Activated CD8-positive, alpha-beta memory T cell treated with anti-CD3 and anti-CD28 coated beads, Interleukin-2, amount 50 U/mL, for 1 hour (primary cell): Measurements from ENCODE around the gene PLXNB3.
"Not testable (repeated sequence)": the region's sequence is repeated elsewhere in the genome, so short reads cannot be mapped to it uniquely, and the experiment has no call there.

Experiments used
- DNase-seq: peaks from one replicate; pipeline ENCODE4 v3.0.0-alpha.2; 2020; ENCODE audit errors: extremely low read depth

PLXNB3 gene

DNA sequence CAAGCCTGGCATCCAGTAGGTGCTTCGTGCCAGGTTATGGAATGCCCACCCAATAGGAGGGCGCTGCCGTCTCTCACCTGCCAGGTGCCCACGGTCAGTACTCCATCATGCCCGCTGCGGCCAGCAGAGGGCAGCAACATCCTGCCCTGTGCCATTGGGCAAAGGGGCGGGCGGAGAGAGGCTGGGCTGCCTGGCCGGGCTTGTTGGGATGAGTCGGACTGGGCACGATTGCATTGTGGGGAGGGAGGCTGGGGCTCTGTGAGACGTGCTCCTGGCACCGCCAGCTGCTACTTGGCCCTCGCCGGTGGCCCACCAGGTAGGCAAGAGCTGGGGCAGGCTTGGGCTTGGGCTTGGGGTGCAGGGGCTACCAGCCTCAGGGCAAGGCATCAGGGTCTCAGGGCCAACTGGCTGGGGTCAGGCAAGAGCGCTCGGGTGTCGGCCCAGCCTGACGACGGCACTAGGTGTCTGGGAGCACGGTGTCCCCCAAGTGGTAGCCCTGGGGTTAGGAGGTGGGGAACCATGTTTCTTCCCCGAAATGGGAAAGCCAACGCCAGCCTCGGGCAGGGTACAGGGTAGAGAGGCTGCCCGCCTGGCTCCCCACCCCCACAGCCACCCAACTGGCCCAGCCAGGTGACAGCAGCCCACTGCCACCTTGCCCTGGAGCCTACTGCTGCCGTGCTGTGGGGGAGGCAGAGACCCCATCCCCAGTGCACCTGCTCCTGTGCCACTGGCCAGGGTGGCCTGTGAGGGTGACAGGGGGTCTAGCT lies at the start of gene PLXNB3:
PLXNB3 (plus strand) TSS at position 261 of the 767 bp plus-strand sequence. CDS start 1,287 bp downstream, outside the sequence.
- peak; percentile 29 for DNase-seq

DNA sequence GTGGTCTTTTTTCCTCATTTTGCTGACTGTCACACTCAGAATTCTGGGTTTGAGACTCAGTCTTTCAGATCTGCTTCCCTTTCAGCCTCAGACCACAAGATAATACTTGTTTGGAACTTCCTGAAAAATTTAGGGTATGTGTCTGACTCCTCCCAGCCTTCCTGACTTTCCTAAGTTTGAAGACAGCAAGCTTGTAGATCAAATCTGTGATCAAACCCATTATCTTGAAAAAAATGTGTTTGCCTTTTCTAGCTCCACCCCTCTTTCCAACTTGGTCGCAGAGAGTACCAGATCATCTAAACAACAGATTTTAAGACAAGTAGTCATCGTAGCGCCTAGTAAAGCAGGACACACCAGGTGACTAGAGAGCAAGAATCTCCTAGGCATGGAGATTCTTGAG lies 49.8 kb upstream of the PLXNB3 start:
- DNase-seq: no peak

DNA sequence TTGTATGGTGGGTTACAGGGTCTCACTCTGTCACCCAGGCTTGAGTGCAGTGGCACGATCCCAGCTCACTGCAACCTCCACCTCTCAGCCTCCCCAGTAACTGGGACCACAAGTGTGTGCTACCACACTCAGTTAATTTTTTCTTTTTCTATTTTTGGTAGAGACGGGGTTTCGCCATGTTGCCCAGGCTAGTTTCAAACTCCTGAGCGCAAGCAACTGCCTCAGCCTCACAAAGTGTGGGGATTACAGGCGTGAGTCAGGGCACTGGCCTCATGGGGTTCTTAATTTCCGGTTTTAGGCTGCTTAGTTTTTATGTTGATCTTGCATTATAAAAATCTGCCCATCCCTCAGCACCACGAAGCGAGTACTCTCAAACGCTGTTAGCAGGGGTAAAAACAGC lies 46.6 kb upstream of the PLXNB3 start:
- DNase-seq: no peak

DNA sequence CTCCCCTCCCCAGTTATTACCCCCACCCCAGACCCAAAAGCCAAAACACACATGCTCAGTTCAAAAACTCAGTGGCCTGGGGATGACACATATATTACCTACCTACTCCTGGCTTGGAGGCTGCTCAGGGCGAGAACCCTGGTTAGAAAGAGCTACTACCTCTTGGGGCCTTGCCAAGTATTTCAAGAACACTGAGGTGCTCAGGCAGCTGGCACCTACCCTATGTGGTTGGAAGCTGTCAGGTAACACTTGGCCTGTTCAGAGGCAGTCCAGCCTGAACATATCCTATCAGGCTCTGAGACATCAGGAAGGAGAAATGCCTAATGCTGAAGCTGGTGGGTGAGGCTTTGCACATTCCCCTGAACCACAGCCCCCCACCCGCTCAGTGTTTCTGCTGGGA lies 44.8 kb upstream of the PLXNB3 start:
- no peak for DNase-seq

DNA sequence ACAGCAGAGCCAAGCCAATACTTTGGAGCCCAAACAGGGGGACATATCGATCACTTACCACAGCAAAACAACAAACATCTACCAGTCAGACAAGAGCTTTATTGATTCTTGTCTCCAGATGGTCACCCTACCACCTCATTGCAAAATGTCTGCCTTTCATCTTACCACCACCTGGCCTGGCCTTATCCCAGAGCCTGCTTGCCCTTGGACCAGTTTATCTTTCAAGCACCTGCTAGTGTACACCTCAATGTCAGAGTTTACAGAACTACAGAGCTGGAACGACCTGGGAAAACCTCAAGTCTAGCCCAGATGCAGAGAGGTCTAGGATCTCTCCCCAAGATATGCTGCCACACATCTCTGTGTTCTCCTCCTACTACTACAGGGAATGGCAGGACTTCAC lies 44.3 kb upstream of the PLXNB3 start:
- no peak for DNase-seq

DNA sequence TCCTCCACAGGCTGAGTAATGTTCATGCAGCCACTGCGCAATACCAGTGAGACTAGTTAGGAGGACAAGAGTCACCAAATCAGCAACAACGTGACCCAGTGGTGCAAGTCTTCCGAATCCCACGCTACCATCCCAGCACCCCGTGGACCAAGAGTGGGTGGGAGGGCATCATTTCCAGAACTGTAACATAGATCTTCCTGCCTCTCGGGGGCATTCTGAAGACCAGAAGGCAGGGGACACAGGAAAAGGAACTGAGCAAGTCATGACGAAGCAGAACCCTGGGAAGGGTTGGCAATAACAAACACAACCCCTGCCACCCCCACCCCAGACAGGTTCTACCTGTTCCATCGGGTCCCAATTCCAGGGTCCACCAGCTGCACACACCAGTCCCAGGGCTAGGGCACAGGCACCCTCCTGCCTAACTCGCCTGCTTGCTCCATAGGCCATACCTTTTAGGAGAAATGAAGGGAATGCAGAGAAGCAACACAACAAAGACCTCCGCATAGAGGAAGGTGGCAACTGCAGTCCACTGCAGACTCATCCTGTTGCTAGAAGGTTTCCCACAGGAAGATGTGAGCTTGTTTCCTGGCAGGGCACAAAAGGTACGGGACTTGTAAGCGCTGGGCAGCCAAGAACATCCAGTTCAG lies 41.2 kb upstream of the PLXNB3 start:
- DNase-seq: no peak

DNA sequence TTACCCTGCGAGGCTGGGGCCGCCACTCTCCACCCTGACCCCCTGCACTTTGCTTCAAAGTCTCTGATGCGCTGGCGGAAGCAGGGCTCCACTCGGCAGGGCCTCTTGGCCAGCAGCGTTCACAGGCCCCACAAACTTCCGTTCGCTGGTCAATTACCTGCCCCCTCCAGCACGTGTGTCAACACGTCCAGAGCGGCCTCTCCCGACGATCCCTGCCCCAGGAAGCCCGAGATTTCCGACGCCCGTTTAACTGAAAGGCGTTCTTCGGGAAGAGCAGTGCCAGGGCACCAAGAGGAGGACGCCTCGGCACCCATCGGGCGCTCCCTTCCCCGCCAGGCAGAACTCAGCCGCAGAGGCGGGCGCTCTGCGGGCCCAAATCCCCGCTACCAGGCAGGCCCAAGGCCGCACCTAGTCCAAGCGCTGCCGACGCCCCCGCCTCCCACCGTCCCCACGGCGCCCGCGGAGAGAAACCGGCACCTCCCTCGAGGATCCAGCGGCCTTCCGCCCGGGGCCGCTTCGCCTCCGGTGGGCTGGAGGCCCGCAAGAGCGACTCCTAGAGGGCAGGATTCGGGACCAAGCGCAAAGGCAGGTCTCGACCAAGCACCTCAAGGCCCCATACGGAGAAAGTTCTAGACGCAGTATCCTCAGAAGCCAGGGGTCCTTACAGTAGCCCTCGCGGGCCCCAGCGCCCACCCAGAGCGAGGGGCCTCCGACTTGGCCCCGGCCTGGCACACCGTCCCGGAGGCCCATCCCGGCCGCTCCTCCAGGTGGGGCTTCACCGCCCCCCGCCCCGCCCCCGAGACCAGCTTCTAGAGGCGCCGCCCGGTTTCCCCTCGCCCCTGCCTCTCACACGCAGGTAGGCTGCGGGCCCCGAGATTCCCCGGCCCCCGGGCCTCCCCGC lies 40.4 kb upstream of the PLXNB3 start:
- DNase-seq: no peak

DNA sequence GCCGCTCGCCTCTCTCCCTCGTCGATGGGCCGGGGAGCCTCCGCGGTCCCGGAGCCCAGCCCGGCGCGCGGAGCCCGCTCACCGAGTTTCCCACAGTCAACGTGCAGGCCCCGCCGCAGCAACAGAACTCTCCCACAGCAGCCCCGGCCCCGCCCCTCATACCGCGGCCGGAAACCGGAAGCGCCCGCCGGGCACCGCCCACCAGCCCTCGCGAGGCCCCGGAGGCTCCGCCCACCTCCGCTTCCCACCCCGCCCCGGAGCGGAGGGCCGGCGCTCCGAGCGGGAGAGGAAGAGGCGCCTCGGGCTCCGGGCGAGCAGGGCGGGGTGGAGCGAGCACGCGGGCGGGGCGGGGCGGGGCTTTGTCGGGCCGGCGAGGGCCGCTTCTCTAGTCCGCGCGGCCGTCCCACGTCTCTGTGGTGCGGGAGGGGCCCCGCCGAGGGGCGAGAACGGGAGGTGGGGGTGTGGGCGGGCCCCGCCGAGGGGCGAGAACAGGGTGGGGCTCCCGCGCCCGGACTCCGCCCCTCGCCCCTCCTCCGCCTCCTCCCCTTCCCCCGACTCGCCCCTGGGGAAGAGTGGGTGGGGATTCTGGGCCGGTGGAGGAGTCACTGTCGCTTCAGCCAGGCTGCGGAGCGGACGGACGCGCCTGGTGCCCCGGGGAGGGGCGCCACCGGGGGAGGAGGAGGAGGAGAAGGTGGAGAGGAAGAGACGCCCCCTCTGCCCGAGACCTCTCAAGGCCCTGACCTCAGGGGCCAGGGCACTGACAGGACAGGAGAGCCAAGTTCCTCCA lies 39.6 kb upstream of the PLXNB3 start, which contains the start of the genes ABCD1 and BCAP31:
ABCD1 (plus strand) TSS at position 605 of the 787 bp plus-strand sequence. CDS start 411 bp downstream, outside the sequence.
BCAP31 (minus strand) TSS at position 136 of the 787 bp plus-strand sequence. CDS start 1,143 bp downstream, outside the sequence.
- DNase-seq: peak; percentile 47

DNA sequence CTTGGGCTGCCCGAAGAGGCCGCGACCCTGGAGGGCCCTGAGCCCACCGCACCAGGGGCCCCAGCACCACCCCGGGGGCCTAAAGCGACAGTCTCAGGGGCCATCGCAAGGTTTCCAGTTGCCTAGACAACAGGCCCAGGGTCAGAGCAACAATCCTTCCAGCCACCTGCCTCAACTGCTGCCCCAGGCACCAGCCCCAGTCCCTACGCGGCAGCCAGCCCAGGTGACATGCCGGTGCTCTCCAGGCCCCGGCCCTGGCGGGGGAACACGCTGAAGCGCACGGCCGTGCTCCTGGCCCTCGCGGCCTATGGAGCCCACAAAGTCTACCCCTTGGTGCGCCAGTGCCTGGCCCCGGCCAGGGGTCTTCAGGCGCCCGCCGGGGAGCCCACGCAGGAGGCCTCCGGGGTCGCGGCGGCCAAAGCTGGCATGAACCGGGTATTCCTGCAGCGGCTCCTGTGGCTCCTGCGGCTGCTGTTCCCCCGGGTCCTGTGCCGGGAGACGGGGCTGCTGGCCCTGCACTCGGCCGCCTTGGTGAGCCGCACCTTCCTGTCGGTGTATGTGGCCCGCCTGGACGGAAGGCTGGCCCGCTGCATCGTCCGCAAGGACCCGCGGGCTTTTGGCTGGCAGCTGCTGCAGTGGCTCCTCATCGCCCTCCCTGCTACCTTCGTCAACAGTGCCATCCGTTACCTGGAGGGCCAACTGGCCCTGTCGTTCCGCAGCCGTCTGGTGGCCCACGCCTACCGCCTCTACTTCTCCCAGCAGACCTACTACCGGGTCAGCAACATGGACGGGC lies 38.8 kb upstream of the PLXNB3 start:
- DNase-seq: no peak

DNA sequence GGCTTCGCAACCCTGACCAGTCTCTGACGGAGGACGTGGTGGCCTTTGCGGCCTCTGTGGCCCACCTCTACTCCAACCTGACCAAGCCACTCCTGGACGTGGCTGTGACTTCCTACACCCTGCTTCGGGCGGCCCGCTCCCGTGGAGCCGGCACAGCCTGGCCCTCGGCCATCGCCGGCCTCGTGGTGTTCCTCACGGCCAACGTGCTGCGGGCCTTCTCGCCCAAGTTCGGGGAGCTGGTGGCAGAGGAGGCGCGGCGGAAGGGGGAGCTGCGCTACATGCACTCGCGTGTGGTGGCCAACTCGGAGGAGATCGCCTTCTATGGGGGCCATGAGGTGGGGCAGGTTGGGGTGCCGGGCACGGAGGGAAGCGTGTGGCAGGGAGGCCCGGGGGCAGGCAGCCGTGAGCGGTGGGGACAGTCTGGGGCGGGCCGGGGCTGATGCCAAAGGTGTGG lies 38.2 kb upstream of the PLXNB3 start:
- DNase-seq: no peak

DNA sequence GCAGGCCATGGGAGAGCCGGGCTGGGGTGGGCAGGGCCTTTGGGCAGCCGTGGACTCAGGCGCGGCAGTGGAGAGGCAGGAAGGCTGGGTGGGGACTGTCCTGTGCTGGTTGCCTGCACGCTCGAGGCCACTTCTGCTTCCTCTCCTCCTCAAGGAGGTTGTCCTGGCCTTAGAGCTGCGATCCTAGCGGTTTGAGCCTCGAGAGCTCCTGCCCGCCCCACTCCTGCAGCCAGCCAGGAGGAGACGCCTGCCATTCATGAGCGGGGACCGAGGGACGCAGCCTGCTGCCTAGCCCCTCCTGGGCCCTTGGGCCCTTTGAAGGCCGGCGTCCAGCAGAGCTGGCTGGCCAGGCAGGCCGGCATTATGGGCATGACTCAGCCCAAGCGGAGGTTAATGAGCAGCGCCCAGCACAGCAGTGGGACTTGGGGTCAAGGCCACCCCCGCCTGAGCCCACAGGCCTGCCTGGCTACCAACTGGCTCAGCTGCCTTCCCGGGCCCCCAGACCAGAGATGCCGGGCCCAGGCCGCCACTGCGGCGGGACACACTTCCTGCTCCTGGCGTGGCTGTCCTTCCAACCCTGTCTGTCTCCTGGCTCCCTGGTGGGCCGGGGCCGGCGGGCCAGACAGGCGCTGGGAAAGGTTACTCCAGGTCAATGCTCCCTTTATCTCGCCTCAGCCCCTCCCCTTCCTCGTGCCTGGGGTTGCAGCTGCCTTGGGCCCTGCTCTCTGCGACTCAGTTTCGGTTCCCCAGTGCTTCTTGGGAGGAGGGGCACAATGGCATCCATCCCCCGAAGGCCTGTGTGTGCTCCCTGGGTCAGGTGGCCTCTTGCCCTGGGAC lies 37.5 kb upstream of the PLXNB3 start:
- DNase-seq: no peak

DNA sequence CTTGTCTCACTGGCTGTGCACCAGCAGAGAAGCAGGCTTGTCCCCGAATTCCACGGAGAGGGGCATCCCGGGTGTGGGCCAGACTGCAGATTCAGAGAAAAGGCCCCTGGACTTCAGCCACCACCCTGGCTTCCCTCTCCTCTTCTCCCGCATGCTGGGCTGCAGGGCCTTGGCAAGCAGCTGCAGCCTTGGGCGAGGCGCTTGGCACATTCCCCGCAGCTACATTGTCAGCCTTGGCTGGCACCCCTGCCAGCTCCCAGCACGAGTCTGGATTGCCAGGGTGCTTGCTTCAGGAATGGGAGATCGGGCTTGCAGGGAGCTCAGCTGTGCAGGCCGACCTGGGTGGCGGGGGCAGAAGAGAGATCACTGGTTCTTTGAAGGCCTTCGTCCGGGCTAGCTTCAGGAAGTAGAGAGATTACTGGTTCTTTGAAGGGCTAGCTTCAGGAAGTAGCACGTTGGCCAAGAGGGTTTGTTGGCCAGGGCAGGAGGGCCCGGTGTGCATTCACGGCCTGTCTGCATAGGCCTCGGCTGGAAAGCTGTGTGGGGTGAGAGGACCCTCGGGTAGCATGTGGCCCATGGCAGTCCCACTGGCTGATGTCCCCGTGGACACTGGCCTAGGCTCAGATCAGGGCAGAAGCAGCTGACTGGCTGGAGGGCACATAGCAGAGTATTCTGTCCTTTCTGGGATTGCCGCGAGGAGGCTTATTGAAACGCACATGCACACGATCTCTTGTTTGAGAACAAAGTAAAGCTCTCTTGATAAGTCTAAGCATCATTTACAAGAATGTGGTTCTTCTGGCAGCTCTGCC lies 36.7 kb upstream of the PLXNB3 start:
- DNase-seq: no peak

DNA sequence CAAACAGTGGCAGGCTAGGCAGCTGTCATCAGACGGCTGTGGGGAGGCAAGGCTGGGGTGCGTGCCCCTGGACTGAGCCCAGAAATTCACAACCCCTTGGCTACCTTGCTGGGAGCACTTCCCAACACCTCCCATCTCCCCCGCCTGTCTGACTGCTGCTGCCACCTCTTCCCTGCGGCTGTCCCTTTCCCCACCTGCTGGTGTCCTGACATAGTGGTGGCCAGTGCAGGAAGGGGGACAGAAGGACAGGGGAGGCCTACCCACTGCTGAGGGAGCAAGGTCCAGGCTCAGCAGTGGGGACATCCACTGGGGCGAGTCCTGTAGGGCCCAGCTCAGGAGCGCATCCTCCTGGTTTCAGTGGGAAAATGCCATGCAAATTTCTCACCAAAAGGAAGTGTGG lies 36.0 kb upstream of the PLXNB3 start:
- DNase-seq: no peak

DNA sequence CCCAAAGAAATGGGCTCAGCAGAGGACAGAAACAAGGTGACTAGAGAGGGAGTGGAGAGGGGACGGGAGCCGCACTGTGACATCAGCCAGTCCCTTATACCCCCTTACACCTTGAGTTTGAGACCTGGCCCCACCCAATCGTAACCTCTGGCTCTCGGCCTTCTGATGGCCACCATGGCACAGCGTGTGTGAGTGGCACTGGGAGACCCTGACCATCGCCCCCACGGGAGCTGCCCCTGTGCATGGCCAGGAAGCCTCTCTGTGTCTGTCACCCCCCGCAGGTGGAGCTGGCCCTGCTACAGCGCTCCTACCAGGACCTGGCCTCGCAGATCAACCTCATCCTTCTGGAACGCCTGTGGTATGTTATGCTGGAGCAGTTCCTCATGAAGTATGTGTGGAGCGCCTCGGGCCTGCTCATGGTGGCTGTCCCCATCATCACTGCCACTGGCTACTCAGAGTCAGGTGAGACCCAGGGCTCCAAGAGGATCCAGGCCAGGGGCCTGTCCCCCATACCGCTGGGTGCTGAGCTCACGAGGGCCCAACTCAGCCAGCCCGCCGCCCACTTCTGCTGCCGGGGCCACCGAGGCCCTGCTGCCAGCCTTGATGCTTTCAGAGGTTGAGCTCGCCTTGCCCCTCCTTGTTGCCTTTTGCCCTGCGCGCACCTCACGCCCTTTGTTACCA lies 35.0 kb upstream of the PLXNB3 start:
- DNase-seq: no peak

DNA sequence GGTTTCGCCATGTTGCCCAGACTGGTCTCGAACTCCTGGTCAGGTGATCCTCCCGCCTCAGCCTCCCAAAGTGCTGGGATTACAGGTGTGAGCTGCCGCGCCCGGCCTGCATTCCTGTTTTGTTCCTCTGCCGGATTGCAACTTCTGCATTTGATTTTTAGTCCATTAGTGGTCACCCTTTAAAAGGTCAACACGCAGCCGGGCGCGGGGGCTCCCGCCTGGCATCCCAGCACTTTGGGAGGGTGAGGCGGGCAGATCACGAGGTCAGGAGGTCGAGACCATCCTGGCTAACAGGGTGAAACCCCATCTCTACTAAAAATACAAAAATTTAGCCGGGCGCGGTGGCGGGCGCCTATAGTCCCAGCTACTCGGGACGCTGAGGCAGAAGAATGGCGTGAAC lies 33.9 kb upstream of the PLXNB3 start:
- not testable (repeated sequence) for DNase-seq

DNA sequence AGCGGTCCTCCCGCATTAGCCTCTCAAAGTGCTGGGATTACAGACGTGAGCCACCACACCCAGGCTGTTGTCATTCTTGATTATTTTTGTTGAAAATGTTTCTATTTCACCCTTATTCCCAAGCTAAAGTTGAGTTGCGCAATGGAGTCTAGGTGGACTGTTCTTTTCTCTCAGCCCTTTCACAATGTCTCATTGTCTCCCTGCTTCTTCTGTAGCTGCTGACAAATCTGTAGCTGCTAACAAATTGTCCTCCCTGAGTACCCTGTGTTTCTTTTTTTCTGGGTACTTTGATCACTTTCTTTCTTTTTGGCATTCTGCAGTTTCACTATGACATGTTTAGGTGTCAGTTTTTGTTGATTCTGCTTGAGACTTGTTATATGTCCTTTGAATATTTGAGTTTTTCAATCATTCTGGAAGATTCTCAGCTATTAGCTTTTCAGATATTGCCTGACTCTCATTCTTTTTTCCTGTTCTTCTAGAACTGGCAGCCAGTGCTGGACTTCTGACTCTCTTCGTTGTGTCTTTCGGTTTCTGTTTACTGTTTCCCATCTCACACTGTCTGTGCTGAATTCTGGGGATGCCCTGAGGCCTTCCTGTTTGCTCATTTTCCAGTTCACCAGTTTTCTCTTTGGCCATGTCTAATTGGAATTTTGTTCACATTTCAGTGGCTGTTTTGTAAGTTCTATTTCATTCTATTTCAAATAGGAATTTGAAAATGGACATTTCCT lies 32.8 kb upstream of the PLXNB3 start:
- no peak for DNase-seq

DNA sequence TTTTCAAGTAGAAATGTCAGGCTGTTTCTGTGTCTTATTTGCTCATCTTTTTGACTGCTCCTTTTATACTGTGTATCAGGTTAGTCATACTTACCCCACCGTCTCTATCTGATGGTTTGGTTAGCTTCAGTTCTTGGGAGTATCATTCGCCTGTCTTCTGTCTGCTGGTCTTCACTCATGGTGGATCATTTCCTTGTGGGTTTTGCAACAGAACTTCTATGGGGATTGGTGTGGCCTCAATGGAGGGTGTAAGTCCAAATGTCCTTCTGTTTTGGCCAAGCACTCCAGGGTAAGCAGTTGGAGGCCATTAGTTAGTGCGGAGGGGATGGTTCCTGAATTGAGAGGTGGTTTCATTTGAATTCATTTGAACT lies 32.2 kb upstream of the PLXNB3 start:
- no peak for DNase-seq
